ENCODE measurements around the gene MATCAP1. TPM values are rescaled to one million over a fixed set of nuclear protein-coding genes. Genes with fewer than 3 reads are reported as not detected.

MATCAP1 gene
- total and polyA plus RNA-seq, 2 experiments from 2014 or later, result 53.7 to 78.1 TPM

- Histone ChIP-seq H3K27ac (no peak overlapping the region), H3K36me3 (peaks cover 16% of the 10 kb centered on the region), H3K4me1 (ENCODE audit: low read depth) (no peaks in the 10 kb centered on the region), H3K9me3 (ENCODE audit: low read depth) (no peaks in the 10 kb centered on the region), H3K27me3 (no peaks in the 10 kb centered on the region), H3K4me3 (no peak overlapping the region)
- no peak for DNase-seq (ENCODE audit: low read depth in 1 of 2, low spot score in 1 of 2)
- TF ChIP-seq CTCF (IDR thresholded peaks at IDR 0.05; ENCODE audit: low read depth, low read length), result no peak
These were observed 44.4 kb upstream of the MATCAP1 start for GRCh38 chr16:67228034-67228785.

- no peak for TF ChIP-seq CTCF (IDR thresholded peaks at IDR 0.05; ENCODE audit: low read depth, low read length)
- Histone ChIP-seq H3K9me3 (ENCODE audit: low read depth) (no peaks in the 10 kb centered on the region), H3K27ac (no peak overlapping the region), H3K36me3 (peaks cover 16% of the 10 kb centered on the region), H3K27me3 (no peaks in the 10 kb centered on the region), H3K4me3 (peak overlapping the region; percentile 95), H3K4me1 (ENCODE audit: low read depth) (no peaks in the 10 kb centered on the region)
- DNase-seq (ENCODE audit: low read depth in 1 of 2, low spot score in 1 of 2), result no peak
These were observed 43.8 kb upstream of the MATCAP1 start for GRCh38 chr16:67227567-67227921.

GRCh38 chr16:67226804-67227566 is 43.2 kb upstream of the MATCAP1 start, which contains the start of gene TMEM208:
Gene TMEM208, plus strand, starts transcription at chr16:67227130. Its CDS starts 89 bp downstream, at chr16:67227219.
- Histone ChIP-seq H3K36me3 (peaks cover 16% of the 10 kb centered on the region), H3K27me3 (no peaks in the 10 kb centered on the region), H3K9me3 (ENCODE audit: low read depth) (no peaks in the 10 kb centered on the region), H3K4me3 (peak within 1 kb of the TSS; percentile 95), H3K27ac (no peak within 1 kb of the TSS), H3K4me1 (ENCODE audit: low read depth) (no peaks in the 10 kb centered on the region)
- TF ChIP-seq CTCF (IDR thresholded peaks at IDR 0.05; ENCODE audit: low read depth, low read length), result peak; percentile 11
- DNase-seq (ENCODE audit: low read depth in 1 of 2, low spot score in 1 of 2), result peak; percentile 99

- Histone ChIP-seq H3K27ac (no peak overlapping the region), H3K9me3 (ENCODE audit: low read depth) (no peaks in the 10 kb centered on the region), H3K4me3 (peak overlapping the region; percentile 95), H3K36me3 (peaks cover 13% of the 10 kb centered on the region), H3K4me1 (ENCODE audit: low read depth) (no peaks in the 10 kb centered on the region), H3K27me3 (no peaks in the 10 kb centered on the region)
- no peak for DNase-seq (ENCODE audit: low read depth in 1 of 2, low spot score in 1 of 2)
- no peak for TF ChIP-seq CTCF (IDR thresholded peaks at IDR 0.05; ENCODE audit: low read depth, low read length)
These were observed 42.6 kb upstream of the MATCAP1 start for GRCh38 chr16:67226295-67226803.

GRCh38 chr16:67223992-67224391 is 40.2 kb upstream of the MATCAP1 start:
- TF ChIP-seq CTCF (IDR thresholded peaks at IDR 0.05; ENCODE audit: low read depth, low read length), result no peak
- Histone ChIP-seq H3K36me3 (no peaks in the 10 kb centered on the region), H3K4me1 (ENCODE audit: low read depth) (no peaks in the 10 kb centered on the region), H3K9me3 (ENCODE audit: low read depth) (no peaks in the 10 kb centered on the region), H3K27ac (no peak overlapping the region), H3K4me3 (no peak overlapping the region), H3K27me3 (no peaks in the 10 kb centered on the region)
- no peak for DNase-seq (ENCODE audit: low read depth in 1 of 2, low spot score in 1 of 2)

Data from cardiac muscle cell (in vitro differentiated cells and primary cell).